ENCODE results near the gene ALOX15B.

DNA sequence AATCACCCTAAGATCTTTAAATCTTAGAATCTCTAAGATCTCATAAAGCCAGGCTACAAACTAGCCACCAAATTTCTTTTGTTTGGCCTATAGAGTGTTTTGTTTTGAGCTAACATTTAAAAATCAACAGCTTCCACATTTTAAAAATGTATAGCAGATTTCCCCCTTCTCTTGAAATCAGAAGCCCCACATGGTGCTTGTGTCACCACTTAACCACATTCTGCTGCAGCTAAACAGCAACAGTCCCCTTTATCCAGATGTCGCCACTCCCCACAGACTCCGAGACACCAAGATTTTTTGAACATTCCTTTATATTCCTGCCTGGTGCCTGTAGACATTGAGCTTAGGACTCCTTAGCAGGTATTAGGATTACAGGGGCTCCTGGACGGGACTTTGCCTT is 20.4 kb upstream of the ALOX15B start:
- TF ChIP-seq CTCF (conservative IDR thresholded peaks at IDR 0.05; ENCODE audit: low read length) = no peak
- TF ChIP-seq EZH2phosphoT487 (IDR thresholded peaks at IDR 0.05; ENCODE audit: borderline replicate concordance) = no peak

Measured in Loucy (cell line).